SU-DHL-6 (cell line): Measurements from ENCODE around the gene CBX5.

Experiments used
- EZH2phosphoT487 ChIP-seq: fragments of 200-600 bp; sonication (generic), shearing (Covaris generic); conservative IDR thresholded peaks from 2 replicates; pipeline ENCODE4 v1.6.1; 2018; ENCODE audit warnings: mild to moderate bottlenecking, antibody characterized with exemption, low read length, moderate library complexity, mixed read lengths
- TF ChIP-seq, protein P1 (sequence below): fragments of 200-600 bp; sonication (generic); IDR thresholded peaks from one replicate; pipeline ENCODE4 v1.5.1; 2017; ENCODE audit warnings: antibody characterized with exemption, mild to moderate bottlenecking, low read length, moderate library complexity; ENCODE audit not compliant: insufficient read depth, poor library complexity, severe bottlenecking

DNA sequence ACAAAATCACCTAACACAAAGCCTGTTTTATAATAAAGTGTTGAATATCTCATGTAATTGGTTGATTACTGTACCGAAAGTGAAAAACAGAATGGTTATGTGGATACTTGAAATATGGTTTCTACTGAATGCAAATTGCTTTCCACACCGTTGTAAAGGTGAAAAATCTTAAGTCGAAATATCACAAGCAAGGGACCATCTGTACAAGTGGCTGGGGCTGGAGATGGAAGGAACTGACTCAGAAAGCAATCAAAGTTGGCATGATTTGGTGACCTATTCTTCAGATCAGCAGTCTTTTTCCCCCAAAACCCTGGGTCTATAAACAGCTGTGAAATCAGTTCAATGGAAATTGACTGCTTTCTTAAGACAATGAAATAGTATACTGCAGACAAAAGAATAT, 3.6 kb downstream of the CBX5 start:
- TF ChIP-seq, protein P1, sequence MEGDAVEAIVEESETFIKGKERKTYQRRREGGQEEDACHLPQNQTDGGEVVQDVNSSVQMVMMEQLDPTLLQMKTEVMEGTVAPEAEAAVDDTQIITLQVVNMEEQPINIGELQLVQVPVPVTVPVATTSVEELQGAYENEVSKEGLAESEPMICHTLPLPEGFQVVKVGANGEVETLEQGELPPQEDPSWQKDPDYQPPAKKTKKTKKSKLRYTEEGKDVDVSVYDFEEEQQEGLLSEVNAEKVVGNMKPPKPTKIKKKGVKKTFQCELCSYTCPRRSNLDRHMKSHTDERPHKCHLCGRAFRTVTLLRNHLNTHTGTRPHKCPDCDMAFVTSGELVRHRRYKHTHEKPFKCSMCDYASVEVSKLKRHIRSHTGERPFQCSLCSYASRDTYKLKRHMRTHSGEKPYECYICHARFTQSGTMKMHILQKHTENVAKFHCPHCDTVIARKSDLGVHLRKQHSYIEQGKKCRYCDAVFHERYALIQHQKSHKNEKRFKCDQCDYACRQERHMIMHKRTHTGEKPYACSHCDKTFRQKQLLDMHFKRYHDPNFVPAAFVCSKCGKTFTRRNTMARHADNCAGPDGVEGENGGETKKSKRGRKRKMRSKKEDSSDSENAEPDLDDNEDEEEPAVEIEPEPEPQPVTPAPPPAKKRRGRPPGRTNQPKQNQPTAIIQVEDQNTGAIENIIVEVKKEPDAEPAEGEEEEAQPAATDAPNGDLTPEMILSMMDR = no peak
- no peak for TF ChIP-seq EZH2phosphoT487
